Measurements from ENCODE around the gene OLFML1. TPM values are rescaled to one million over a fixed set of nuclear protein-coding genes. Genes with fewer than 3 reads are reported as not detected.

OLFML1 gene
- polyA plus RNA-seq, 1 donor from 2014 or later, result not detected

DNA sequence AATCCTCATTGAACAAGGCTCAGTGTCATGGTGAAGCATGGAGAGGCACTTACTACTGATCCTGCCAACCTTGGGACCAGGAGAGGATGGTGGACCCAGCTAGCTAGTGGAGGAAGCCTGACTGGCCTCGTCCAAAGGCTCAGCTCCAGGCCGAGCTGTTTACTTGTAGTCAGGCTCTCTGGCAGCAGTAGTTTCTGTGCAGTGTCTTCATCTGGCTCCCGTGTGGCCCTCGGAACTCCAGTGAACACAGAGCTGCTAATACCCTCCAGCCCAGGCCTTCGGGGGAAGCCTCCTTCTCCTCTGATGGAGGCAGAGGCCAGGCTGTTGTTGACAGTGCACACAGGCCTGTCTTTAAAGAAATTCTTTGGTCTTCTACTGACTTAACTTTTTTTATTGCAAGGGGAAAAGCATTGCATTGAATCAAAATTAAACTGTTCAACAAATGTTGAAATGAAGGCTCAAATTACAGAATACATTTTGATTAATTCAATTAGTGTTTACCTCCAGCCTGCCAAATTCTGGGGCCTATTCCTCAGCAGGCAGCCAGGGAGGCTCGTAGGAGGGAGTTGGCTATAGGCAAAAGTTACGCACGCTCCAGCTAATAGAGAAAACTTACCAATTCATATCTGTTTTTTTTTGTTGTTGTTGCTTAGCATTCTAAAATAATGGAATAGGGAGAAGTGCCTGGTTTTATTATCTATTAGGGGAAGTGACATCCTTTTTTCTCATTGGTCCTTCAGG lies 47.3 kb downstream of the OLFML1 start:
- no peaks in the 10 kb centered on the region for H3K79me2 ChIP-seq (replicated peaks; ENCODE audit: insufficient read depth, low read length)
- H4K20me1 ChIP-seq (ENCODE audit: insufficient read depth), result no peaks in the 10 kb centered on the region
- no peaks in the 10 kb centered on the region for H3K9me2 ChIP-seq (ENCODE audit: insufficient read depth, low read length)
- no peak overlapping the region for H3K4me3 ChIP-seq (ENCODE audit: low read length)
- TF ChIP-seq RAD21 (conservative IDR thresholded peaks at IDR 0.05) (no peak), SMC3 (conservative IDR thresholded peaks at IDR 0.05; ENCODE audit: poor library complexity) (no peak), TAF1 (IDR thresholded peaks at IDR 0.05; ENCODE audit: low read depth) (no peak), EP300 (conservative IDR thresholded peaks at IDR 0.05; ENCODE audit: poor library complexity, severe bottlenecking) (no peak), MXI1 (conservative IDR thresholded peaks at IDR 0.05; ENCODE audit: poor library complexity, severe bottlenecking) (no peak), EZH2 (IDR thresholded peaks at IDR 0.05; ENCODE audit: borderline replicate concordance, insufficient read depth, low read length, poor library complexity, severe bottlenecking) (no peak), POLR2AphosphoS5 (IDR thresholded peaks at IDR 0.05) (no peak)
- TF ChIP-seq, protein P1, sequence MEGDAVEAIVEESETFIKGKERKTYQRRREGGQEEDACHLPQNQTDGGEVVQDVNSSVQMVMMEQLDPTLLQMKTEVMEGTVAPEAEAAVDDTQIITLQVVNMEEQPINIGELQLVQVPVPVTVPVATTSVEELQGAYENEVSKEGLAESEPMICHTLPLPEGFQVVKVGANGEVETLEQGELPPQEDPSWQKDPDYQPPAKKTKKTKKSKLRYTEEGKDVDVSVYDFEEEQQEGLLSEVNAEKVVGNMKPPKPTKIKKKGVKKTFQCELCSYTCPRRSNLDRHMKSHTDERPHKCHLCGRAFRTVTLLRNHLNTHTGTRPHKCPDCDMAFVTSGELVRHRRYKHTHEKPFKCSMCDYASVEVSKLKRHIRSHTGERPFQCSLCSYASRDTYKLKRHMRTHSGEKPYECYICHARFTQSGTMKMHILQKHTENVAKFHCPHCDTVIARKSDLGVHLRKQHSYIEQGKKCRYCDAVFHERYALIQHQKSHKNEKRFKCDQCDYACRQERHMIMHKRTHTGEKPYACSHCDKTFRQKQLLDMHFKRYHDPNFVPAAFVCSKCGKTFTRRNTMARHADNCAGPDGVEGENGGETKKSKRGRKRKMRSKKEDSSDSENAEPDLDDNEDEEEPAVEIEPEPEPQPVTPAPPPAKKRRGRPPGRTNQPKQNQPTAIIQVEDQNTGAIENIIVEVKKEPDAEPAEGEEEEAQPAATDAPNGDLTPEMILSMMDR (IDR thresholded peaks at IDR 0.05; ENCODE audit: poor library complexity, severe bottlenecking), result no peak
- TF ChIP-seq, protein P2, sequence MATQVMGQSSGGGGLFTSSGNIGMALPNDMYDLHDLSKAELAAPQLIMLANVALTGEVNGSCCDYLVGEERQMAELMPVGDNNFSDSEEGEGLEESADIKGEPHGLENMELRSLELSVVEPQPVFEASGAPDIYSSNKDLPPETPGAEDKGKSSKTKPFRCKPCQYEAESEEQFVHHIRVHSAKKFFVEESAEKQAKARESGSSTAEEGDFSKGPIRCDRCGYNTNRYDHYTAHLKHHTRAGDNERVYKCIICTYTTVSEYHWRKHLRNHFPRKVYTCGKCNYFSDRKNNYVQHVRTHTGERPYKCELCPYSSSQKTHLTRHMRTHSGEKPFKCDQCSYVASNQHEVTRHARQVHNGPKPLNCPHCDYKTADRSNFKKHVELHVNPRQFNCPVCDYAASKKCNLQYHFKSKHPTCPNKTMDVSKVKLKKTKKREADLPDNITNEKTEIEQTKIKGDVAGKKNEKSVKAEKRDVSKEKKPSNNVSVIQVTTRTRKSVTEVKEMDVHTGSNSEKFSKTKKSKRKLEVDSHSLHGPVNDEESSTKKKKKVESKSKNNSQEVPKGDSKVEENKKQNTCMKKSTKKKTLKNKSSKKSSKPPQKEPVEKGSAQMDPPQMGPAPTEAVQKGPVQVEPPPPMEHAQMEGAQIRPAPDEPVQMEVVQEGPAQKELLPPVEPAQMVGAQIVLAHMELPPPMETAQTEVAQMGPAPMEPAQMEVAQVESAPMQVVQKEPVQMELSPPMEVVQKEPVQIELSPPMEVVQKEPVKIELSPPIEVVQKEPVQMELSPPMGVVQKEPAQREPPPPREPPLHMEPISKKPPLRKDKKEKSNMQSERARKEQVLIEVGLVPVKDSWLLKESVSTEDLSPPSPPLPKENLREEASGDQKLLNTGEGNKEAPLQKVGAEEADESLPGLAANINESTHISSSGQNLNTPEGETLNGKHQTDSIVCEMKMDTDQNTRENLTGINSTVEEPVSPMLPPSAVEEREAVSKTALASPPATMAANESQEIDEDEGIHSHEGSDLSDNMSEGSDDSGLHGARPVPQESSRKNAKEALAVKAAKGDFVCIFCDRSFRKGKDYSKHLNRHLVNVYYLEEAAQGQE (IDR thresholded peaks at IDR 0.05; ENCODE audit: borderline replicate concordance), result no peak
- no peaks in the 10 kb centered on the region for H3F3A ChIP-seq (ENCODE audit: insufficient read depth, low read length, poor library complexity, severe bottlenecking)
- no peaks in the 10 kb centered on the region for H3K9me3 ChIP-seq (ENCODE audit: low read length)
- no peak overlapping the region for H3K9ac ChIP-seq (ENCODE audit: low read length)
- H2AFZ ChIP-seq (ENCODE audit: low read depth, low read length), result no peak overlapping the region
- no peaks in the 10 kb centered on the region for H3K36me3 ChIP-seq (ENCODE audit: insufficient read depth, low read length)
- H3K27ac ChIP-seq (ENCODE audit: low read length), result no peak overlapping the region
- H3K4me2 ChIP-seq (ENCODE audit: low read length), result no peak overlapping the region
- no peaks in the 10 kb centered on the region for H3K27me3 ChIP-seq (ENCODE audit: insufficient read depth, low read depth, low read length)

DNA sequence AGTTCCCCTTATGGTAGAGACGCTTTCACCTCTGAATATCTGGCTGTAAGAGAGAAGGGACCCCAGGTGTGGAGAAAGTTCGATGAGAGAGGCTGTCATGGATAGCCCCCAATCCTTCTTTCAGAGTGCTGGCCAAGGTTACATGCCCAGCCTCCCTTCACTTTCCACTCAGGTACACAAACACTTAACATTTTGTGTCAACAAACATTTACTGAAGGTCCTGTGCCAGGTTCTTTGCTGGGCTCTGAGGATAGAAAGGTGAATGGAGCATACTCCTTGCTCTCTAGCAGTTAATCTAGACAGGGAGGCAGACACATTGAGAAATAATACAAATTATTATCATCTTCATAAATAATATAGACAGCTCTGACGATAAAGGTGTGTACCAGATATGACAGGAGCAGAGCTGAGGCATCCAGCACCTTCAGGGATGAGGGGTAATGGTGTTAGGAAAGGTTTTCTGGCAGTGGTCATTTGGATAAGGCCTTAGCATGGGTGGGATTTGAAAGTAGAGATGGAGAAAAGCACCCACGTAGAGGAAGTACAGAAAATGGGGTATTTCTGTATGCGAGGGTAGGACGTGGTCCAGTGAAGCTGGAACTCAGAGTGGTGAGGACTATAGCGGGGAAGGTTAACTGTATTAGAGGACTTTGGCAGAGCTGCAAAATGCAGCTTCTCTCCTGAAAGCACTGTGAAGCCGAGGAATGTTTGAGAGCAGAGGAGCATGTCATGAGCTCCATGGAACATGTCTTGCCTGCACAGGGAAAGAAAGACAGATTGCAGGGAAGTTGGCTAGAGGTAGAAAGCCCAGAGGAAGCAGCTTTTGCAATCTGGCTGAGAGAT lies 48.1 kb downstream of the OLFML1 start:
- TF ChIP-seq EZH2 (IDR thresholded peaks at IDR 0.05; ENCODE audit: borderline replicate concordance, insufficient read depth, low read length, poor library complexity, severe bottlenecking), result no peak
- no peak overlapping the region for H3K9ac ChIP-seq (ENCODE audit: low read length)
- H3K4me2 ChIP-seq (ENCODE audit: low read length), result no peak overlapping the region
- H3K79me2 ChIP-seq (replicated peaks; ENCODE audit: insufficient read depth, low read length), result no peaks in the 10 kb centered on the region
- no peak overlapping the region for H2AFZ ChIP-seq (ENCODE audit: low read depth, low read length)
- H3K9me3 ChIP-seq (ENCODE audit: low read length), result no peaks in the 10 kb centered on the region
- no peaks in the 10 kb centered on the region for H3K9me2 ChIP-seq (ENCODE audit: insufficient read depth, low read length)
- H4K20me1 ChIP-seq (ENCODE audit: insufficient read depth), result no peaks in the 10 kb centered on the region
- H3F3A ChIP-seq (ENCODE audit: insufficient read depth, low read length, poor library complexity, severe bottlenecking), result no peaks in the 10 kb centered on the region
- H3K27ac ChIP-seq (ENCODE audit: low read length), result no peak overlapping the region
- no peaks in the 10 kb centered on the region for H3K36me3 ChIP-seq (ENCODE audit: insufficient read depth, low read length)
- H3K4me3 ChIP-seq (ENCODE audit: low read length), result no peak overlapping the region
- H3K27me3 ChIP-seq (ENCODE audit: insufficient read depth, low read depth, low read length), result no peaks in the 10 kb centered on the region

Data from neural cell (in vitro differentiated cells).